ENCODE data around the gene PANK1. TPM values are rescaled to one million over a fixed set of nuclear protein-coding genes. Genes with fewer than 3 reads are reported as not detected.
A peak's percentile ranks its signal among the peaks of the same experiment; 100 is the strongest.

The PANK1 gene
- total RNA-seq, 1 experiment from 2014 or later: 8.6 TPM

- no peaks in the 10 kb centered on the region for H3K36me3 Mint-ChIP-seq (ENCODE audit: insufficient read depth, unreplicated experiment)
- CTCF ChIA-PET: no interaction called here
- TF ChIP-seq CTCF (IDR thresholded peaks at IDR 0.05; ENCODE audit: unreplicated experiment): peak; percentile 18
- H3K27me3 Mint-ChIP-seq (ENCODE audit: unreplicated experiment): no peaks in the 10 kb centered on the region
- H3K27ac Mint-ChIP-seq (ENCODE audit: unreplicated experiment): no peak overlapping the region
- BruUV-seq (replicated peaks): no TSS peak
- intact Hi-C loops (cut with micrococcal nuclease; ENCODE audit: unreplicated experiment): loop anchor here (1.0 kb wide), 1 partner anchor 138 kb away; no protein-coding TSS in a partner anchor
- no peaks in the 10 kb centered on the region for H3K9me3 Mint-ChIP-seq (ENCODE audit: low read depth, unreplicated experiment)
- no peaks in the 10 kb centered on the region for H3K4me1 Mint-ChIP-seq (ENCODE audit: low read depth, unreplicated experiment)
- peak; percentile 26 for DNase-seq
- no peak overlapping the region for H3K4me3 Mint-ChIP-seq (ENCODE audit: low read depth, unreplicated experiment)
Observed at GRCh38 chr10:89563861-89564478, 81.1 kb downstream of the PANK1 start.

GRCh38 chr10:89563311-89563710 is 81.7 kb downstream of the PANK1 start:
- intact Hi-C loops (cut with micrococcal nuclease; ENCODE audit: unreplicated experiment): no loop called here
- no peak for TF ChIP-seq CTCF (IDR thresholded peaks at IDR 0.05; ENCODE audit: unreplicated experiment)
- Mint-ChIP-seq H3K4me1 (ENCODE audit: low read depth, unreplicated experiment) (no peaks in the 10 kb centered on the region), H3K27ac (ENCODE audit: unreplicated experiment) (no peak overlapping the region), H3K36me3 (ENCODE audit: insufficient read depth, unreplicated experiment) (no peaks in the 10 kb centered on the region), H3K9me3 (ENCODE audit: low read depth, unreplicated experiment) (no peaks in the 10 kb centered on the region), H3K4me3 (ENCODE audit: low read depth, unreplicated experiment) (no peak overlapping the region), H3K27me3 (ENCODE audit: unreplicated experiment) (no peaks in the 10 kb centered on the region)
- no peak for DNase-seq
- CTCF ChIA-PET: no interaction called here
- BruUV-seq (replicated peaks): no TSS peak

GRCh38 chr10:89556600-89556999 is 88.4 kb downstream of the PANK1 start:
- CTCF ChIA-PET: interaction anchor here (1.0 kb wide), 1 partner anchor 90 kb away, joined by 5 read pairs; no protein-coding TSS in a partner anchor
- intact Hi-C loops (cut with micrococcal nuclease; ENCODE audit: unreplicated experiment): loop anchor here (10.0 kb wide), 1 partner anchor 302 kb away; the partner anchor contains the start of gene LIPA
- TF ChIP-seq CTCF (IDR thresholded peaks at IDR 0.05; ENCODE audit: unreplicated experiment): no peak
- no peak for DNase-seq
- no TSS peak for BruUV-seq (replicated peaks)
- peaks cover 9% of the 10 kb centered on the region for H3K36me3 Mint-ChIP-seq (ENCODE audit: insufficient read depth, unreplicated experiment)
- no peaks in the 10 kb centered on the region for H3K9me3 Mint-ChIP-seq (ENCODE audit: low read depth, unreplicated experiment)
- peak overlapping the region; percentile 38 for H3K27ac Mint-ChIP-seq (ENCODE audit: unreplicated experiment)
- H3K4me1 Mint-ChIP-seq (ENCODE audit: low read depth, unreplicated experiment): peaks cover 33% of the 10 kb centered on the region
- H3K4me3 Mint-ChIP-seq (ENCODE audit: low read depth, unreplicated experiment): no peak overlapping the region
- H3K27me3 Mint-ChIP-seq (ENCODE audit: unreplicated experiment): no peaks in the 10 kb centered on the region

GRCh38 chr10:89555688-89556445 is 89.2 kb downstream of the PANK1 start:
- CTCF ChIA-PET: interaction anchor here (0.6 to 1.0 kb wide), 4 partner anchors 10 to 600 kb away, joined by 3 to 6 read pairs (median 4); no protein-coding TSS in a partner anchor
- BruUV-seq (replicated peaks): no TSS peak
- intact Hi-C loops (cut with micrococcal nuclease; ENCODE audit: unreplicated experiment): loop anchor here (2.0 to 10.0 kb wide), 3 partner anchors 89 to 301 kb away; partner anchors contain the start of gene LIPA

More at GRCh38 chr10:89555688-89556445, 89.2 kb downstream of the PANK1 start:
- TF ChIP-seq CTCF (IDR thresholded peaks at IDR 0.05; ENCODE audit: unreplicated experiment): no peak
- Mint-ChIP-seq H3K4me3 (ENCODE audit: low read depth, unreplicated experiment) (no peak overlapping the region), H3K9me3 (ENCODE audit: low read depth, unreplicated experiment) (no peaks in the 10 kb centered on the region), H3K27me3 (ENCODE audit: unreplicated experiment) (no peaks in the 10 kb centered on the region), H3K4me1 (ENCODE audit: low read depth, unreplicated experiment) (peaks cover 35% of the 10 kb centered on the region), H3K36me3 (ENCODE audit: insufficient read depth, unreplicated experiment) (peaks cover 9% of the 10 kb centered on the region), H3K27ac (ENCODE audit: unreplicated experiment) (peak overlapping the region; percentile 38)
- DNase-seq: peak; percentile 13

Measured in Calu3 (cell line).